Measurements from ENCODE around the gene PANK2.
"Not testable (repeated sequence)": the region's sequence is repeated elsewhere in the genome, so short reads cannot be mapped to it uniquely, and the experiment has no call there.

Gene PANK2

DNA sequence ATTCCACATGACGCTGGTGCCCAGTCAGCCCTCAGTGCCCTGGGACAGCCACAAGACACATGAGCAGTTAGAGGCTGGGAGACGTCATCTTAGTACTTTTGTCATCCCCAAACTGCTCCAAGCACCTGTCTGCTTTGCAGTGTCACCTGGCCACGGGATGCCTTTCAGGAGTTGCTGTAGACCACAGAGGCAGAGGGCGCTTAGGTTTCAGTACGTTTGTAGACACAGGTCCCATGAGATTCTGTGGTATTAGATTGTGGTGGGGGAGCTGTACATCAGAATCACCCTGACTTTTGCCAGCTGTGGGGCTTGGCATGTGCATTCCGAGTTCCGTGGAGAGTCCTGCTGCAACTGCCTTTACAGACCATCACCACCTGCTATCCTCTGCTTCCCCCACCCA lies 25.9 kb upstream of the PANK2 start:
- Mint-ChIP-seq H3K27me3 (no peaks in the 10 kb centered on the region), H3K27ac (no peak overlapping the region), H3K9me3 (no peaks in the 10 kb centered on the region), H3K4me1 (ENCODE audit: low read depth) (no peaks in the 10 kb centered on the region), H3K36me3 (ENCODE audit: low read depth) (peaks cover 42% of the 10 kb centered on the region), H3K4me3 (no peak overlapping the region)

DNA sequence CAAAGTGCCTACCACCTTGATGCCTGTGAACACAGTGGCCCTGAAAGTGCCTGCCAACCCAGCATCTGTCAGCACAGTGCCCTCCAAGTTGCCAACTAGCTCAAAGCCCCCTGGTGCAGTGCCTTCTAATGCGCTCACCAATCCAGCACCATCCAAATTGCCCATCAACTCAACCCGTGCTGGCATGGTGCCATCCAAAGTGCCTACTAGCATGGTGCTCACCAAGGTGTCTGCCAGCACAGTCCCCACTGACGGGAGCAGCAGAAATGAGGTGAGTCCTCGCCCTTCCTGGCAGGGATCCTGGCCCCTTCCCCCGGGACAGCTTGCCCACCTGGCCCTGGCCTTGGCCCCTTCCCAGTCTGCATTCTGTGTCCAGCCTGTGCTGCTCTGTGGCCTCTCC lies 24.7 kb upstream of the PANK2 start:
- no peaks in the 10 kb centered on the region for H3K4me1 Mint-ChIP-seq (ENCODE audit: low read depth)
- H3K36me3 Mint-ChIP-seq (ENCODE audit: low read depth): peaks cover 35% of the 10 kb centered on the region
- H3K9me3 Mint-ChIP-seq: no peaks in the 10 kb centered on the region
- no peaks in the 10 kb centered on the region for H3K27me3 Mint-ChIP-seq
- no peak overlapping the region for H3K27ac Mint-ChIP-seq
- no peak overlapping the region for H3K4me3 Mint-ChIP-seq

GRCh38 chr20:3865152-3865886 lies 23.9 kb upstream of the PANK2 start:
- no peaks in the 10 kb centered on the region for H3K4me1 Mint-ChIP-seq (ENCODE audit: low read depth)
- no peak overlapping the region for H3K27ac Mint-ChIP-seq

GRCh38 chr20:3865887-3866407 lies 23.2 kb upstream of the PANK2 start:
- Mint-ChIP-seq H3K27ac (no peak overlapping the region), H3K36me3 (ENCODE audit: low read depth) (peaks cover 35% of the 10 kb centered on the region), H3K4me1 (ENCODE audit: low read depth) (no peaks in the 10 kb centered on the region), H3K4me3 (no peak overlapping the region), H3K9me3 (no peaks in the 10 kb centered on the region), H3K27me3 (no peaks in the 10 kb centered on the region)

More at GRCh38 chr20:3865152-3865886, 23.9 kb upstream of the PANK2 start:
- peaks cover 35% of the 10 kb centered on the region for H3K36me3 Mint-ChIP-seq (ENCODE audit: low read depth)
- no peak overlapping the region for H3K4me3 Mint-ChIP-seq
- H3K9me3 Mint-ChIP-seq: no peaks in the 10 kb centered on the region
- no peaks in the 10 kb centered on the region for H3K27me3 Mint-ChIP-seq

DNA sequence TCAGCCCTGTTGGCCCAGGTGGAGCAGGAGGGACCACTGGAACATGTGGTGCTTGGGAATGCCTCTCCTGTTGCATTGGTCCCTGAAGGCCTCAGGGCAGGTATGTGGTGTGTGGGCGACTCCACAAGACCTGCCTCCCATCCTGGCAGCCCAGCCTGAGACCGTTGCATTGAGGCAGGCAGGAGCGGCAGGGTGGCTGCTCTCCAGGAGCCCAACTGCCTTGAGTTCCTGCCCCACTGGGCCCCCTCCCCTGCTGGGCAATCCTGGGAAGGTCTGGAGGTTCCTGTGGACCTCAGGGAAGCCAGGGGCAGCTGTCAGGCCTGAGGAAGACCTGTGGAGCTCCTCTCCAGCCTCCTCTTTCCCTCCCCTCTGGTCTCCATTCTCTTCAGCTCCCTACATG lies 22.7 kb upstream of the PANK2 start:
- Mint-ChIP-seq H3K4me3 (no peak overlapping the region), H3K36me3 (ENCODE audit: low read depth) (peaks cover 30% of the 10 kb centered on the region), H3K9me3 (no peaks in the 10 kb centered on the region), H3K27ac (no peak overlapping the region), H3K27me3 (no peaks in the 10 kb centered on the region), H3K4me1 (ENCODE audit: low read depth) (no peaks in the 10 kb centered on the region)

GRCh38 chr20:3867802-3868201 lies 21.4 kb upstream of the PANK2 start:
- no peaks in the 10 kb centered on the region for H3K9me3 Mint-ChIP-seq
- peaks cover 18% of the 10 kb centered on the region for H3K36me3 Mint-ChIP-seq (ENCODE audit: low read depth)
- no peaks in the 10 kb centered on the region for H3K27me3 Mint-ChIP-seq
- no peak overlapping the region for H3K27ac Mint-ChIP-seq
- no peaks in the 10 kb centered on the region for H3K4me1 Mint-ChIP-seq (ENCODE audit: low read depth)
- H3K4me3 Mint-ChIP-seq: no peak overlapping the region

DNA sequence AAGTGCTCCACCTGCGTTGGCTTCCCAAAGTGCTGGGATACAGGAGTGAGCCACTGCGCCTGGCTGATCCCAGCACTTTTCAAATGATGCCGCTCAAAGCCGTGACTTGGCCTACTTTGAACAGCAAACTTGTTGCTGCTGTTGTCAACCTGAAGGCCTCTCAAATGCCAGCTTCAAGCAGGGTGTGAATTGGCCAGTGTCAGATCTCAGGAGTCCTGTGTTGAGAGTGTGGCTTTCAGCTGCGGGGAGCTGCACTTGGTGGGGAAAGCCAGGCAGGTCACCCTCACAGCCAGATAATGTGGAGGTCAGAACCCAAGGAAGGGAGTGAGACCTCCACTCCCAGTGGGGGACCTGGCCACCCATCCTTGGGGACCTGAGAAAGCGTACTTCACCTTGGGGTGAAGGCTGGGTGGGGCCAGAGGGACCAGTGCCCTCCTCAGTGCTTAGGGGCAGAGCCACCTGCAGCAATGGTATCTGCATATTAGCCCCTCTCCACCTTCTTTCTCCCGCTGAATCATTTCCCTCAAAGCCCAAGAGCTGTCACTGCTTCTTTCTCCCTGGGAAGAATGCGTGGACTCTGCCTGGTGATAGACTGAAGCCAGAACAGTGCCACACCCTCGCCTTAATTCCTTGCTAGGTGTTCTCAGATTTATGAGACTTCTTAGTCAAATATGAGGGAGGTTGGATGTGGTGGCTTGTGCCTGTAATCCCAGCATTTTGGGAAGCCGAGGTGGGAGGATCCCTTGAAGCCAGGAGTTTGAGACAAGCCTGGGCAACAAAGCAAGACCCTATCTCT lies 19.1 kb upstream of the PANK2 start:
- no peaks in the 10 kb centered on the region for H3K9me3 Mint-ChIP-seq
- H3K4me1 Mint-ChIP-seq (ENCODE audit: low read depth): no peaks in the 10 kb centered on the region
- no peak overlapping the region for H3K27ac Mint-ChIP-seq
- peaks cover 17% of the 10 kb centered on the region for H3K36me3 Mint-ChIP-seq (ENCODE audit: low read depth)
- no peak overlapping the region for H3K4me3 Mint-ChIP-seq
- no peaks in the 10 kb centered on the region for H3K27me3 Mint-ChIP-seq

DNA sequence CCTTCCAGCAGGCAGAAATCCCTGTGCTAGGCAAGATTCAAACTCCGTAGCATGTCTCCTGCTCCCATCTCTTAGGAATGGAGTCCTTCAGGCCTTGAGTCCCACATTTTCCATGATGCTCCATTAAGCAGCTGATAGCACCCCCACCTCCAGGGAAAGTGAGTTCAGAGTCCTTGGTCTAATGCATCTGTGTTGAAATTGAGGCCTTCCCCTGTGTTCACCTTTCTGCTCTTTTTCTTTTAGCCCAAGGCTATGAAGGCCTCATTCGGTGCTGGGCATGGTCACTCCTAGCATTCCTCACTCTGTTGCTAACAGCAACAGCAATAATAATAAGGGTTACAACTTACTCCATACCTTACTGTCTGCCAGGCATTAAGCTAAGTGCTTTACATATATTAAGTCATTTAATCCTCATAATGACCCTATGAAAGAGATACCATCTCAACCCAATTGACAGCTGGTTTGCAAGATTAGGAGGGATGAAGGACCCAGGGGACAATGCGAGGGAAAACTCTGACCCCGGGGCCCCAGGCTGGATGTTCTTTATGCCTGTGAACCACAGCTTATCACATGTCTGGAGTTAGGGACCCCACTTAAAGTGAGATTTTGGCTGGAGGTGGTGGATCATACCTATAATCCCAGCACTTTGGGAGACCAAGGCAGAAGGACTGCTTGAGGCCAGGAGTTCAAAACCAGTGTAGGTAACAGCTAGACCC lies 17.5 kb upstream of the PANK2 start:
- no peaks in the 10 kb centered on the region for H3K9me3 Mint-ChIP-seq
- no peaks in the 10 kb centered on the region for H3K4me1 Mint-ChIP-seq (ENCODE audit: low read depth)
- no peaks in the 10 kb centered on the region for H3K27me3 Mint-ChIP-seq
- H3K36me3 Mint-ChIP-seq (ENCODE audit: low read depth): peaks cover 17% of the 10 kb centered on the region
- H3K27ac Mint-ChIP-seq: no peak overlapping the region
- H3K4me3 Mint-ChIP-seq: no peak overlapping the region

GRCh38 chr20:3873507-3873906 lies 15.7 kb upstream of the PANK2 start:
- peaks cover 21% of the 10 kb centered on the region for H3K36me3 Mint-ChIP-seq (ENCODE audit: low read depth)
- H3K9me3 Mint-ChIP-seq: no peaks in the 10 kb centered on the region
- H3K27me3 Mint-ChIP-seq: no peaks in the 10 kb centered on the region
- H3K4me1 Mint-ChIP-seq (ENCODE audit: low read depth): no peaks in the 10 kb centered on the region
- H3K27ac Mint-ChIP-seq: no peak overlapping the region
- H3K4me3 Mint-ChIP-seq: no peak overlapping the region

GRCh38 chr20:3874194-3874844 lies 14.9 kb upstream of the PANK2 start:
- no peak overlapping the region for H3K4me3 Mint-ChIP-seq
- H3K36me3 Mint-ChIP-seq (ENCODE audit: low read depth): peaks cover 25% of the 10 kb centered on the region
- H3K27ac Mint-ChIP-seq: no peak overlapping the region
- no peaks in the 10 kb centered on the region for H3K4me1 Mint-ChIP-seq (ENCODE audit: low read depth)
- H3K27me3 Mint-ChIP-seq: no peaks in the 10 kb centered on the region
- H3K9me3 Mint-ChIP-seq: no peaks in the 10 kb centered on the region

GRCh38 chr20:3875378-3875974 lies 13.7 kb upstream of the PANK2 start:
- Mint-ChIP-seq H3K4me1 (ENCODE audit: low read depth) (no peaks in the 10 kb centered on the region), H3K27me3 (no peaks in the 10 kb centered on the region), H3K36me3 (ENCODE audit: low read depth) (peaks cover 25% of the 10 kb centered on the region), H3K9me3 (no peaks in the 10 kb centered on the region), H3K4me3 (no peak overlapping the region), H3K27ac (no peak overlapping the region)

DNA sequence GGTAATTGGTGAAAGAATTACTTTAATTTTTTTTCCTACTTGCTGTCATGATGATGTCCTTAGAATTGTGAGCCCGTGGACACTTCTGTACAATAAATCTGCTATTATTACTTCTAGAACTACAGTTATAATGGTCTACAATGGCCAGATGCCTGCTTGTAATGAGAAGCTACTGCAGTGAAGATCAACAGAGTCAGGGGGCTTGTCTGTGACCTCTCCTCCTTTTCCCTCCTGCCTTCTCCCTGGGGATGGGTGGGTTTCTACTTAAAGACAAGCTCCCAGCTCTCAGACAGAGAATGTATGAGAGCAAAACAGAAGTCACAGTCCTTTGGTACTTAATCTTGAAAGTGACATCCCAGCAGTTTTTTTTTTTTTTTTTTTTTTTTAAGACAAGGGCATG lies 13.2 kb upstream of the PANK2 start:
- no peak overlapping the region for H3K27ac Mint-ChIP-seq
- H3K4me3 Mint-ChIP-seq: no peak overlapping the region
- H3K4me1 Mint-ChIP-seq (ENCODE audit: low read depth): no peaks in the 10 kb centered on the region
- H3K27me3 Mint-ChIP-seq: no peaks in the 10 kb centered on the region
- peaks cover 29% of the 10 kb centered on the region for H3K36me3 Mint-ChIP-seq (ENCODE audit: low read depth)
- H3K9me3 Mint-ChIP-seq: no peaks in the 10 kb centered on the region

- H3K4me3 Mint-ChIP-seq: no peak overlapping the region
- H3K27me3 Mint-ChIP-seq: no peaks in the 10 kb centered on the region
- H3K27ac Mint-ChIP-seq: no peak overlapping the region
- H3K36me3 Mint-ChIP-seq (ENCODE audit: low read depth): peaks cover 29% of the 10 kb centered on the region
- H3K4me1 Mint-ChIP-seq (ENCODE audit: low read depth): no peaks in the 10 kb centered on the region
- H3K9me3 Mint-ChIP-seq: no peaks in the 10 kb centered on the region
Observed at GRCh38 chr20:3876676-3877075, 12.5 kb upstream of the PANK2 start.

- H3K9me3 Mint-ChIP-seq; H3K4me3 Mint-ChIP-seq; H3K27me3 Mint-ChIP-seq; H3K4me1 Mint-ChIP-seq (ENCODE audit: low read depth); H3K27ac Mint-ChIP-seq: not testable (repeated sequence)
- H3K36me3 Mint-ChIP-seq (ENCODE audit: low read depth): peaks cover 25% of the 10 kb centered on the region
Observed at GRCh38 chr20:3878921-3879274, 10.3 kb upstream of the PANK2 start.
